Tibial nerve (tissue), 4 donors: ENCODE measurements around the gene MYADML2. TPM values are rescaled to one million over a fixed set of nuclear protein-coding genes. Genes with fewer than 3 reads are reported as not detected.
A peak's percentile ranks its signal among the peaks of the same experiment; 100 is the strongest.

ENCODE experiments used
- DNase-seq, 2 donors: peaks; one replicate each; pipeline ENCODE4 v3.0.0-alpha.2; 2019; ENCODE audit warnings: low spot score in 2 of 2
- H3K27ac ChIP-seq, 4 donors: fragments of 200-600 bp; sonication (generic) in 3 of 4; one replicate each; pipeline ENCODE4 v1.5.1; 2017 to 2019; ENCODE audit warnings: mild to moderate bottlenecking in 1 of 4
- H3K27me3 ChIP-seq, 2 donors: fragments of 200-600 bp; sonication (generic) in 1 of 2; one replicate each; pipeline versions ENCODE4 v1.5.1 to v1.6.0; 2017 to 2019
- H3K36me3 ChIP-seq, 3 donors: fragments of 200-600 bp; sonication (generic); one replicate each; pipeline ENCODE4 v1.5.1; 2018 to 2019
- H3K4me1 ChIP-seq, 4 donors: fragments of 200-600 bp; sonication (generic) in 3 of 4; one replicate each; pipeline ENCODE4 v1.5.1; 2017 to 2019
- H3K4me3 ChIP-seq, 4 donors: fragments of 200-600 bp; sonication (generic) in 3 of 4; one replicate each; pipeline ENCODE4 v1.5.1; 2017 to 2019; ENCODE audit warnings: mild to moderate bottlenecking in 1 of 4, moderate library complexity in 1 of 4
- H3K9me3 ChIP-seq, 4 donors: fragments of 200-600 bp; sonication (generic) in 3 of 4; one replicate each; pipeline ENCODE4 v1.5.1; 2017 to 2019
- CTCF ChIP-seq, 5 experiments: fragments of 200-600 bp in 3 of 5; fragments of 450-650 bp in 2 of 5; sonication (generic) in 3 of 5; IDR thresholded peaks; one replicate each; pipeline ENCODE4 v1.5.1; 2016 to 2019; ENCODE audit warnings: antibody characterized with exemption in 5 of 5, mild to moderate bottlenecking in 3 of 5, moderate library complexity in 2 of 5
- EP300 ChIP-seq, 2 donors: sonication (generic); formaldehyde crosslinking; IDR thresholded peaks; one replicate each; pipeline ENCODE4 v1.6.1; 2017; ENCODE audit warnings: antibody characterized with exemption in 2 of 2, mild to moderate bottlenecking in 1 of 2
- POLR2A ChIP-seq, 2 donors: fragments of 450-650 bp; IDR thresholded peaks; one replicate each; pipeline ENCODE4 v1.6.1; 2017; ENCODE audit warnings: antibody characterized with exemption in 2 of 2, mild to moderate bottlenecking in 2 of 2, moderate library complexity in 2 of 2
- WGBS, 2 donors: methylation state at CpG; one replicate each; pipeline ENCODE4 v1.1.5; 2018; 5-methylcytosine and 5-hydroxymethylcytosine counted together
- total RNA-seq, 4 donors: library from RNA; depleted of rRNA; stranded (reverse); fragments of >200 nt; gene quantifications; one replicate each; pipeline ENCODE4 v1.1.0, GENCODE V29; 2016

MYADML2 gene
- total RNA-seq, 4 donors from 2014 or later, result not detected

GRCh38 chr17:81977211-81977808 lies 30.3 kb upstream of the MYADML2 start, which contains the start of gene ASPSCR1:
Gene ASPSCR1, plus strand, starts transcription at chr17:81977629. Its CDS starts 18 bp downstream, at chr17:81977647.
- Histone ChIP-seq H3K27me3 (no peaks in the 10 kb centered on the region), H3K9me3 (peaks cover 0 to 6% (median 0%) of the 10 kb centered on the region in 4 donors), H3K4me1 (peaks cover 0 to 23% (median 19%) of the 10 kb centered on the region in 4 donors), H3K27ac (peak within 1 kb of the TSS; percentile 88 to 97 (median 92)), H3K36me3 (peaks cover 0 to 32% (median 0%) of the 10 kb centered on the region in 3 donors), H3K4me3 (peak within 1 kb of the TSS; percentile 88 to 99 (median 97))
- TF ChIP-seq POLR2A (IDR thresholded peaks at IDR 0.05), result peak; percentile 43 to 62
- TF ChIP-seq CTCF (IDR thresholded peaks at IDR 0.05), result peak in 2 of 5 experiments; percentile 36 to 56
- TF ChIP-seq EP300 (IDR thresholded peaks at IDR 0.05), result peak; percentile 53 to 79
- peak; percentile 78 to 82 for DNase-seq
- 1% methylated on average over 35 to 40 of the region's 76 CpGs for WGBS, 2 donors

GRCh38 chr17:81976332-81977210 lies 29.5 kb upstream of the MYADML2 start:
- peaks cover 0 to 6% (median 0%) of the 10 kb centered on the region in 4 donors for H3K9me3 ChIP-seq
- 27 to 29% methylated on average over 28 to 29 of the region's 30 CpGs for WGBS, 2 donors
- DNase-seq, result peak in 1 of 2 donors; percentile 8
- H3K27ac ChIP-seq, result peak overlapping the region; percentile 88 to 97 (median 92)
- H3K4me1 ChIP-seq, result peaks cover 0 to 23% (median 19%) of the 10 kb centered on the region in 4 donors
- H3K36me3 ChIP-seq, result peaks cover 0 to 25% (median 0%) of the 10 kb centered on the region in 3 donors
- no peak for TF ChIP-seq CTCF (IDR thresholded peaks at IDR 0.05)
- no peak for TF ChIP-seq EP300 (IDR thresholded peaks at IDR 0.05)
- TF ChIP-seq POLR2A (IDR thresholded peaks at IDR 0.05), result no peak
- H3K27me3 ChIP-seq, result no peaks in the 10 kb centered on the region
- peak overlapping the region; percentile 68 to 99 (median 97) for H3K4me3 ChIP-seq

GRCh38 chr17:81973432-81973831 lies 26.4 kb upstream of the MYADML2 start:
- H3K36me3 ChIP-seq, result no peaks in the 10 kb centered on the region
- TF ChIP-seq POLR2A (IDR thresholded peaks at IDR 0.05) (no peak), EP300 (IDR thresholded peaks at IDR 0.05) (no peak), CTCF (IDR thresholded peaks at IDR 0.05) (no peak)
- H3K27me3 ChIP-seq, result peaks cover 0 to 12% of the 10 kb centered on the region in 2 donors
- no peak overlapping the region for H3K4me3 ChIP-seq
- H3K27ac ChIP-seq, result no peak overlapping the region
- peaks cover 0 to 16% (median 13%) of the 10 kb centered on the region in 4 donors for H3K4me1 ChIP-seq
- no peak for DNase-seq
- H3K9me3 ChIP-seq, result peaks cover 0 to 6% (median 0%) of the 10 kb centered on the region in 4 donors

GRCh38 chr17:81968850-81969812 lies 22.1 kb upstream of the MYADML2 start:
- Histone ChIP-seq H3K27ac (no peak overlapping the region), H3K4me3 (no peak overlapping the region), H3K9me3 (peaks cover 0 to 6% (median 0%) of the 10 kb centered on the region in 4 donors), H3K27me3 (peaks cover 0 to 31% of the 10 kb centered on the region in 2 donors), H3K36me3 (no peaks in the 10 kb centered on the region), H3K4me1 (peaks cover 0 to 21% (median 16%) of the 10 kb centered on the region in 4 donors)
- DNase-seq, result no peak
- TF ChIP-seq EP300 (IDR thresholded peaks at IDR 0.05) (no peak), CTCF (IDR thresholded peaks at IDR 0.05) (no peak), POLR2A (IDR thresholded peaks at IDR 0.05) (no peak)
- WGBS, 2 donors, result 84 to 89% methylated on average over 9 to 11 of the region's 12 CpGs
